ENCODE data around the gene AUTS2. TPM values are rescaled to one million over a fixed set of nuclear protein-coding genes. Genes with fewer than 3 reads are reported as not detected.

AUTS2 gene
- total RNA-seq, 1 experiment from 2014 or later, result 38.5 TPM

DNA sequence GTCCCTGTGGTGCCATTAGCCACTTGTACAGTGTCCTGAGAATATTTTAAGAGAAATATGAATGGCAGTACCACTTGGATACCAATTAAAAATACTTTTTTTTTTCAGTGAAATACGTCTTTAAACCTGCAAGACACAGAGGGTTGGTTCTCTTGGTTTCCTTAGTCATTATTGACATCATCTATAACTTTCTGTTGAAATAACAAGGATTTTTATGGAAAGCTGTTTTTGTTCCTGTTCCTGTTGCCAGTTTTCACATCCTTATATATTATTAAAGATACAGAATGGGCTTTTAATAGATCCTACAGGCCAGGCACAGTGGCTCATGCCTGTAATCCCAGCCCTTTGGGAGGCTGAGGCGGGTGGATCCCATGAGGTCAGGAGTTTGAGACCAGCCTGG is 579.9 kb downstream of the AUTS2 start:
- H3K4me1 ChIP-seq (ENCODE audit: low read length), result no peaks in the 10 kb centered on the region
- H3K36me3 ChIP-seq (ENCODE audit: insufficient read depth, low read length), result no peaks in the 10 kb centered on the region
- no peaks in the 10 kb centered on the region for H3K9me2 ChIP-seq (replicated peaks; ENCODE audit: insufficient read depth, low read length)
- no peaks in the 10 kb centered on the region for H3K79me2 ChIP-seq (ENCODE audit: low read length)
- H3K9ac ChIP-seq (ENCODE audit: low read length), result no peak overlapping the region
- no peak overlapping the region for H3K4me2 ChIP-seq (ENCODE audit: low read depth, low read length, poor library complexity, severe bottlenecking)
- no peaks in the 10 kb centered on the region for H3K9me3 ChIP-seq (ENCODE audit: low read length)
- no peak overlapping the region for H2AFZ ChIP-seq (ENCODE audit: low read length)
- no peak overlapping the region for H3K27ac ChIP-seq (ENCODE audit: low read length)
- H3K27me3 ChIP-seq (ENCODE audit: low read length), result no peaks in the 10 kb centered on the region
- no peaks in the 10 kb centered on the region; the same call in 1 of the 2 replicates for H4K20me1 ChIP-seq (ENCODE audit: insufficient read depth, low read depth, low read length)
- no peak overlapping the region for H3K4me3 ChIP-seq (ENCODE audit: low read length)
- DNase-seq, result no peak

DNA sequence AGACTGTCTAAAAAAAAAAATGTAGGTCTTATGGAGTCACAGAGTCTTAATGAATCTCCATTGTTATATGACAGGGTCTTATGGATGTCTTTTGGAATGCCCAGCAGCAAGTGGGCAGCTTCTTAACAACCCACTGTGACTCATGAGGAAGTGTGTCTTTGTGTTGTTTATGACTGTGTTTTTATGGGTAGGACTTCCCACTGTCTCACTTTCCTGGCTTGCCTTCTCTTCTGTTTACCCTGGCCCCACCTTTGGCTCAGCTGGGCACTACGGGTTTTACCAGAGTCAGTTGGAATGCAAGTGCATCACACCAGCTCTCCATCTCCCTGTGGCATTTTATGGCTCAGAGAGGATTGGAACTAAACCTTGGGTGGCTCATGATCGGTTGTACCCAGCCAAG is 580.5 kb downstream of the AUTS2 start:
- no peak overlapping the region for H3K27ac ChIP-seq (ENCODE audit: low read length)
- H2AFZ ChIP-seq (ENCODE audit: low read length), result no peak overlapping the region
- H3K9me3 ChIP-seq (ENCODE audit: low read length), result no peaks in the 10 kb centered on the region
- H3K4me1 ChIP-seq (ENCODE audit: low read length), result no peaks in the 10 kb centered on the region
- H3K27me3 ChIP-seq (ENCODE audit: low read length), result no peaks in the 10 kb centered on the region
- no peaks in the 10 kb centered on the region for H3K36me3 ChIP-seq (ENCODE audit: insufficient read depth, low read length)
- no peak overlapping the region for H3K4me3 ChIP-seq (ENCODE audit: low read length)
- H3K4me2 ChIP-seq (ENCODE audit: low read depth, low read length, poor library complexity, severe bottlenecking), result no peak overlapping the region
- DNase-seq, result no peak
- H3K79me2 ChIP-seq (ENCODE audit: low read length), result no peaks in the 10 kb centered on the region
- no peaks in the 10 kb centered on the region; the same call in 1 of the 2 replicates for H4K20me1 ChIP-seq (ENCODE audit: insufficient read depth, low read depth, low read length)
- H3K9ac ChIP-seq (ENCODE audit: low read length), result no peak overlapping the region
- H3K9me2 ChIP-seq (replicated peaks; ENCODE audit: insufficient read depth, low read length), result no peaks in the 10 kb centered on the region

DNA sequence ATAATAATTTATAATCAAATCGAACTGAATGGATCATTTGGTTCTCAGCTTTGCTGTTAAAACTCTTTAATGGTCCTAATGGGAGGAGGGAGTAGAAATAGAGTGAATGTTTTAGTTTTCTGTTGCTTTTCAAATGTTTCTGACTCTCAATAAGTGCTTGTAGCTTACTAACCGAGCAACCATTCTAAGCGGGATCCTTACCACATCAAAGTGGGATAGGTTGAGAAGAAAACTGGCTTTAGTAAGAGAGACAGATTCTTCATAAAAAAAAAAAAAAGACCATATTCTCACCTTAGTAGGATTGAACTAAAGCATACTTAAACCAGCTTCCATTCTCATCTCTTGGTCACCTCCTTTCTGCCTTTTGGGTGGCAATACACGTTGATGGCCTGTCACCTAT is 584.2 kb downstream of the AUTS2 start:
- H3K27ac ChIP-seq (ENCODE audit: low read length), result no peak overlapping the region
- no peak overlapping the region for H3K4me2 ChIP-seq (ENCODE audit: low read depth, low read length, poor library complexity, severe bottlenecking)
- H3K27me3 ChIP-seq (ENCODE audit: low read length), result no peaks in the 10 kb centered on the region
- no peak overlapping the region for H3K9ac ChIP-seq (ENCODE audit: low read length)
- no peaks in the 10 kb centered on the region for H3K9me3 ChIP-seq (ENCODE audit: low read length)
- H3K4me3 ChIP-seq (ENCODE audit: low read length), result no peak overlapping the region
- H3K4me1 ChIP-seq (ENCODE audit: low read length), result no peaks in the 10 kb centered on the region
- H4K20me1 ChIP-seq (ENCODE audit: insufficient read depth, low read depth, low read length), result no peaks in the 10 kb centered on the region
- H3K9me2 ChIP-seq (replicated peaks; ENCODE audit: insufficient read depth, low read length), result no peaks in the 10 kb centered on the region
- H3K79me2 ChIP-seq (ENCODE audit: low read length), result no peaks in the 10 kb centered on the region
- DNase-seq, result no peak
- H2AFZ ChIP-seq (ENCODE audit: low read length), result no peak overlapping the region
- no peaks in the 10 kb centered on the region for H3K36me3 ChIP-seq (ENCODE audit: insufficient read depth, low read length)

DNA sequence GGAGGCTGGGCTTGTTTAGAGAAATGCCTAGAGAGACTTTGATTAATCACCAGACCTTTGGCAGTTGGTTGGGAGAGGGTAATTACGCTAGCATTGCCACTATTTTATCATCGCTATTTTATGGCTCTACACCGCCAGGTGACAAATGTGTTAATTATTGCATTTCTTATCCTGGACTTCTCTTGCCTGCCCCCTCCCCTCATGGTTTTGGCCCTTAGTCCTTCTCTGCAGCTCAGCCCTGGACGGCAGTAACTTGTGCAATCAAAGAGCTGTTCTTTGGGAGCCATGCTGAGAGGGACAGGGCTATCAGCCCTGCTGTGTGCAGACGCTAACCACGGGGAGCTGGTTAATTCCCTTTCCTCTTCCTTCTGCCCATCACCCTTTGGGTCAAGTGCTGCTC is 585.0 kb downstream of the AUTS2 start:
- H3K4me3 ChIP-seq (ENCODE audit: low read length), result no peak overlapping the region
- H3K9me2 ChIP-seq (replicated peaks; ENCODE audit: insufficient read depth, low read length), result no peaks in the 10 kb centered on the region
- H3K36me3 ChIP-seq (ENCODE audit: insufficient read depth, low read length), result no peaks in the 10 kb centered on the region
- H3K9me3 ChIP-seq (ENCODE audit: low read length), result no peaks in the 10 kb centered on the region
- no peaks in the 10 kb centered on the region for H3K27me3 ChIP-seq (ENCODE audit: low read length)
- no peak overlapping the region for H3K4me2 ChIP-seq (ENCODE audit: low read depth, low read length, poor library complexity, severe bottlenecking)
- no peaks in the 10 kb centered on the region for H3K4me1 ChIP-seq (ENCODE audit: low read length)
- no peak overlapping the region for H2AFZ ChIP-seq (ENCODE audit: low read length)
- H3K27ac ChIP-seq (ENCODE audit: low read length), result no peak overlapping the region
- DNase-seq, result no peak
- no peak overlapping the region for H3K9ac ChIP-seq (ENCODE audit: low read length)
- H4K20me1 ChIP-seq (ENCODE audit: insufficient read depth, low read depth, low read length), result no peaks in the 10 kb centered on the region
- H3K79me2 ChIP-seq (ENCODE audit: low read length), result no peaks in the 10 kb centered on the region

DNA sequence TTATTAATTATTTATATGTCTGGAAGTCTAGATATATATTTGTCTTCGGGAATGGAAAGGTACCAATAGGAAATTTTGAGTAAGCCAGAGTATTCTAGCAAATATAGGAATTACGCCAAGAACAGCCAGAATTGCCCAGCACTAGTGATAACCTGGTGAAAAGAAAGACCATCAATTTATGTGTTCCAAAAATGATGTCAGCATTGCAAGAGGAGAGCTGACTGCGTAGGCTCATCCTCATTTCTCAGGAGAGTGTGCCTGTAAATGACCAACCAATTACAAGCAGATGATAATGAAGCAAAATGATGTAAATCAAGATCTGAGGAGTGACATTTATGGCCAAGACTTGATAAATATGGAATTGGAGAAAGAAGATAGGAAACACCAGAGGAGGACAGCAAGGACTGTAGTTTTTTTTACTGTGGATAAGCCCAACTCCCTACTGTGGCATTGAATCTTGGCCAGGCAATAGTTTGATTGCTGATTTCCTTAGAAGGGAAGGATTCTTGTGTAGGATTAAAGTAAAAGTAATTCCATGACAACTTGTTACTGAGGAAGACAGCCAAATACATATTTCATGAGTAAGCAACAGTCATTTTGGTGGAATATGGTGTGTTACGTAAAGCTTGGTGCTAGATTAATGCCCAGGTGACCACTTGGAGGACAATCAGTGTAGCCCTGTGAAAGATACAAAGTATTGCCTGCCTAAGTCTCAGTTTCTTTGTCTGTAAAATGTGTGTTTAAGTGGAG is 590.8 kb downstream of the AUTS2 start:
- Histone ChIP-seq H3K79me2 (ENCODE audit: low read length) (no peaks in the 10 kb centered on the region), H3K27me3 (ENCODE audit: low read length) (no peaks in the 10 kb centered on the region), H3K9me3 (ENCODE audit: low read length) (no peaks in the 10 kb centered on the region), H3K27ac (ENCODE audit: low read length) (no peak overlapping the region), H3K4me3 (ENCODE audit: low read length) (no peak overlapping the region), H2AFZ (ENCODE audit: low read length) (no peak overlapping the region), H3K4me1 (ENCODE audit: low read length) (peaks cover 18% of the 10 kb centered on the region), H3K9me2 (replicated peaks; ENCODE audit: insufficient read depth, low read length) (no peaks in the 10 kb centered on the region), H3K4me2 (ENCODE audit: low read depth, low read length, poor library complexity, severe bottlenecking) (no peak overlapping the region), H4K20me1 (ENCODE audit: insufficient read depth, low read depth, low read length) (no peaks in the 10 kb centered on the region), H3K9ac (ENCODE audit: low read length) (no peak overlapping the region), H3K36me3 (ENCODE audit: insufficient read depth, low read length) (no peaks in the 10 kb centered on the region)
- DNase-seq, result no peak

DNA sequence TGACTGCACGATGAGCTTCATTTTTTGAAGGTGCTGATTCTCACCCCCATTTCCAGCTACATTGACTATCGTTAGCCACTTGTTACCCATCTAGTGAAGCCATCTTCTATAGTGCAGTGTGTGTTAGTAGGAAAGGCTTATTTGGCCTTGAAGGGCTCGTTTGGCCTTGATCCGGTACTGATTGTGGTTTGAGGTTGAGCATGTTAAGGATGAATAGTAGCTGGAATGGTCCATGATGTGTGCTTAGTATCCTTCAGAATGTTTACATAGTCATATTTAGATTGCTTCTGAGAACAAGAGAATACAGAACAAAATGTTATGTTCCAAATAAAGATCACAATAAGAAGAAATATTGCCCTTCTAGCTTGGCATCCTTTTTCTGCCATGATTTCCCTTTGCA is 591.5 kb downstream of the AUTS2 start:
- Histone ChIP-seq H3K9me2 (replicated peaks; ENCODE audit: insufficient read depth, low read length) (no peaks in the 10 kb centered on the region), H3K4me1 (ENCODE audit: low read length) (peaks cover 25% of the 10 kb centered on the region), H3K4me2 (ENCODE audit: low read depth, low read length, poor library complexity, severe bottlenecking) (no peak overlapping the region), H3K79me2 (ENCODE audit: low read length) (no peaks in the 10 kb centered on the region), H4K20me1 (ENCODE audit: insufficient read depth, low read depth, low read length) (no peaks in the 10 kb centered on the region), H3K27me3 (ENCODE audit: low read length) (no peaks in the 10 kb centered on the region), H3K9ac (ENCODE audit: low read length) (no peak overlapping the region), H3K4me3 (ENCODE audit: low read length) (no peak overlapping the region), H2AFZ (ENCODE audit: low read length) (no peak overlapping the region), H3K9me3 (ENCODE audit: low read length) (no peaks in the 10 kb centered on the region), H3K27ac (ENCODE audit: low read length) (no peak overlapping the region), H3K36me3 (ENCODE audit: insufficient read depth, low read length) (no peaks in the 10 kb centered on the region)
- no peak for DNase-seq

DNA sequence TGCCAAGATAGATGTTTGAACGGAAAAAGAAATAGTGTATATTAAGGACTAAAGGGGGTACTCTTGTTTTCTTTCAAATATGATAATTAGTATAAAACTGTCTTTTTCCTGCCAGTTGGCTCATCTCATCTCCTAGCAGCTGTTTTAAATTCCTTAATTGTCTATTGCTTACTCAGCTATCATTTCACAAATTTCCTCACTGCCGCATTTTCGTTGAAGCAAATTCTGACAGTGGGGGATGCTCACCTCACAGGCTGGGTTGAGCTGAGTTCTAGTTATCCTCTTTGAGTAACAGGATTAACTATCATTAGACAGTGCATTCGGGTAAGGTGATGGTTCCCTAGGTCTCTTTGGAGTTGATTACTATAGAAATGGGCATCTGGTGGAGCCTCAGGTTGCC is 592.0 kb downstream of the AUTS2 start:
- no peak overlapping the region for H3K27ac ChIP-seq (ENCODE audit: low read length)
- no peaks in the 10 kb centered on the region for H3K79me2 ChIP-seq (ENCODE audit: low read length)
- H3K9me2 ChIP-seq (replicated peaks; ENCODE audit: insufficient read depth, low read length), result no peaks in the 10 kb centered on the region
- no peaks in the 10 kb centered on the region for H3K27me3 ChIP-seq (ENCODE audit: low read length)
- no peak for DNase-seq
- H3K4me3 ChIP-seq (ENCODE audit: low read length), result no peak overlapping the region
- H3K4me2 ChIP-seq (ENCODE audit: low read depth, low read length, poor library complexity, severe bottlenecking), result no peak overlapping the region
- H4K20me1 ChIP-seq (ENCODE audit: insufficient read depth, low read depth, low read length), result no peaks in the 10 kb centered on the region
- H2AFZ ChIP-seq (ENCODE audit: low read length), result no peak overlapping the region
- H3K9me3 ChIP-seq (ENCODE audit: low read length), result no peaks in the 10 kb centered on the region
- no peaks in the 10 kb centered on the region for H3K36me3 ChIP-seq (ENCODE audit: insufficient read depth, low read length)
- H3K4me1 ChIP-seq (ENCODE audit: low read length), result peaks cover 28% of the 10 kb centered on the region
- H3K9ac ChIP-seq (ENCODE audit: low read length), result no peak overlapping the region

DNA sequence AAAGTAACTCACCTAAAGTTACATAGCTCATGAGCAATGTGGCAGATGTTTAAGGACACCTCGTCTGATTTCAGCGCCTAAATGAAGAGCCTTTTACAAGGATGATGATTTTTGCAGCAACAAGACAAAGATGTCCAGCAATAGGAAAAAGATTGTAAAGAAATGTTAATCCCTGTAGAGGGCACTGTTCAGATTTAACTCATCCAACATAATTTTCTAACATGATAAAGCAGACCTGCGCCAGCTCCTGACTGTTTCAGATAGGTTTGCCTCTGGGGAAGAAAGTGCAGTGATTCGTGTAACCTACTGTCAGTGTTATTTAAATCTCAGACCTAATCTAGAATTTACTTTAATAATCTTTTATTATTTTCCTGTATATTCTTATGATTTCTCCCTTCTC is 595.2 kb downstream of the AUTS2 start:
- Histone ChIP-seq H3K27me3 (ENCODE audit: low read length) (no peaks in the 10 kb centered on the region), H3K9ac (ENCODE audit: low read length) (no peak overlapping the region), H3K27ac (ENCODE audit: low read length) (no peak overlapping the region), H3K4me1 (ENCODE audit: low read length) (peaks cover 28% of the 10 kb centered on the region), H3K4me2 (ENCODE audit: low read depth, low read length, poor library complexity, severe bottlenecking) (peak overlapping the region; percentile 41), H3K9me3 (ENCODE audit: low read length) (no peaks in the 10 kb centered on the region), H3K79me2 (ENCODE audit: low read length) (no peaks in the 10 kb centered on the region), H3K9me2 (replicated peaks; ENCODE audit: insufficient read depth, low read length) (no peaks in the 10 kb centered on the region), H4K20me1 (ENCODE audit: insufficient read depth, low read depth, low read length) (no peaks in the 10 kb centered on the region), H2AFZ (ENCODE audit: low read length) (no peak overlapping the region), H3K4me3 (ENCODE audit: low read length) (no peak overlapping the region), H3K36me3 (ENCODE audit: insufficient read depth, low read length) (no peaks in the 10 kb centered on the region)
- DNase-seq, result peak; percentile 83

Measured in Karpas-422 (cell line).